Measurements from ENCODE around the gene GPC5.

Gene GPC5

DNA sequence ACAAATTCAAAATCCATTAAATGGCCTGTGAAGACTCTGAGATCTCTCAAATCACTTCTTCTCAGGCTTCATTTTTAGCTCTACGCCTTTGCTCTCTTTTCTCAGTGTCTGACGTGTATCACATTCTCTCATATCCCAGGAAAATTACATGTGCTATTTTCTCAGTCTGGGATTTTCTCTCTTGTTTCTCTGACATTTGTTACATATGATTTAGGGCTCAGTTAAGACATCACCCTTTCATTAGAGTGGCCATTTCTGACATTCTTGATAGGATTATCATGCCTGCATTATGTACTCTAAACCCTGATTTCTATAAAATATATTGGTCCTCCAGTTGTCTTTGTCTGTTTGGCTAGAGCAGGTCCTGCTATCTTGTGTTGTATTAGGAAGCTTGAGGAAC, 136.6 kb downstream of the GPC5 start:
- DNase-seq, result no peak

DNA sequence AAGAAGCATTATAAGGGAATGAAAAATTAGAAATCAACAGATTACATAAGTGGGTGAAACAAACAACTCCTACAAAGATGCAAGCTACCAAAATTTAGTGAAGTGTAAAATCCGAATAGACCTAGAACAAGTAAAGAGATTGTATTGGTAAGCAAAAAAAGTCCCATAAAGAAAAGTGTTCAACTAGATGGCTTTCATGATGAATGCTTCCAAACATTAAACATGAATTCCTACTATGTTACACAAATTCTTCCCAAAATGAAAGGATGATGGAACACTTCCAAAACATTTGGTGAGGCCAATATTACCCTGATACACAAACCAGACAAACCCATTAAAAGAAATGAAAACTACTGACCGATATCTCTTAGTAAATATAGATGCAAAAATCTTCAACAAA, 139.0 kb downstream of the GPC5 start:
- DNase-seq, result no peak

DNA sequence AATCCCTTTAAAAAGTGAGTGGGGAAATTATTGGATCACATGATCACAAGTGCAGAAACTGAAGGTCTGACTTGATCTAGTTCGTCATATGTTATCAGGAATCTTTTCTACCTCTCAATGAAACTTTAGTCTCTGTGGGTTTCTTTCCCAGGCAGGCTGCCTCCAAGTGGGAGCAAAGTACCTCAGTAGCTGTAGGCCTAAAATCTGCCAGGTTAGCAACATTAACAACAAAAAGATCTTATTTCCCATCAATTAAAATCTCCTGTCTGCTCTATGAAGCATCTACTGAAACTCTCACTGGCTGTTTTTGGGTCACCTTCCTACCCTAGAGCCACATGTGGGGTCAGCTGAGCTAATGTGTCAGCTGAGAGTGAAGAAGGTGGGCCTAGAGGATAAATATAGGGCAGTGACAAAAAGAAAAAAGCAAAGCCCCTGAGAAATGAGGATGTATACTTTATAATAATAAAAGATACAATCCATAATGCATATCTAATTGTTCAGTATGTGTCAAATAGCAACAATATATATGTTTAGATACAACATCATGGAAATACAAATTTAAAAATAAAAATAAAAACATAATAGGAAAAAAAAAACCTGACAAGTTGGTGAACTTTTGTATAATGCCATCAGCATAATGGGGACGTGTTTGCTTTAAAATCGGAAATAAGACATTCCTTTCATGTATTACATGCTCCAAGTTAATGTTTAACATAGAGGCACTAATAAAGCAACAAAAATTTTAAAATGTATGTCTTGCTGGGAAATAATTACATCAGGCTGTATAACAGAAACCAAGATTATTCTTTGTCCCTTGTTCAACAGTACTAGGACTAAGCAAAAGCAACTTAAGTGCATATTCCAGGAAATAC, 141.1 kb downstream of the GPC5 start:
- no peak for DNase-seq

DNA sequence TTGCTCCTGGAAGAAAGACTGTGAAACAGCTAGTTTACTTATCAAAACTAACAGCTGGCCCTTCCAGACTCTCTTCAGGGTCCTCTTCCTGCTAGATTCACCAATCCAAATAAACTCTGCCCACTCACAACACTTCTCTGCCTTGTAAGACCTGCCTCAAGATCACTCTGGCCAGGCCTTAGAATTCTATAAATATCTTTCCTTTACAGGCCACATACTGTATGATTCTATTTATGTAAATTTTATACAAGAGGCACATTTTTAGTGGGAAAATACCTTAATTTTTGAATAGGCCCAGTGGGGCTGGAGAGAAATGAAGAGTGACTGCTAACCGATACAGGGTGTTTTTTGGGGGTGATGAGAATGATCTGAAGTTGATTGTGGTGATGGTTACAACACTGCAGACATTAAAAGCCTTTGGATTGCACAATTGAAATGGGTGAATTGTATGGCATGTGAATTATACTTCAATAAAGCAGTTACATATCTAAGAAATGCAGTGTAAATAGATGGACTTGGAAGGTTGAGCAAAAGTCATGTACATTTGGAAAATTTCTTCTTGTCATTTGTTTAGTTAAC, 141.8 kb downstream of the GPC5 start:
- DNase-seq, result no peak

DNA sequence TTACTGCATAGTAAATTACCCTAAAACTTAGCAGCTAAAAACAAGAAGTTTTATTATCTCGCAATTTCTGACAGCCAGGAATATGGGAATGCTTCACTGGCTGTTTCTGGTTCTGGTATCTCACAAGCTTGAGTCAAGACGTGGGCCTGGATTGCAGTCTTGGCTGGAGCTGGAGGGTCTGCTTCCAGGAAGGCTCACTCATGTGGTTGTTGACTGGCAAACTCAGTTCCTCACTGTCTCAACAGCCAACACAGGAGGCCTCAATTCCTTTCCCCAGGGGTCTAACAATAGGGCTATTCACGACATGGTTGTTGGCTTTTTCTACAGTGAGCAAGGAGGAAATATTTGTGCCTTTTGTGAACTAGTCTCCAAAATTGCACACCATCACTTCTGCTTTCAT, 146.3 kb downstream of the GPC5 start:
- DNase-seq, result peak in 6 of 58 donors; percentile 0 to 37 (median 5)

DNA sequence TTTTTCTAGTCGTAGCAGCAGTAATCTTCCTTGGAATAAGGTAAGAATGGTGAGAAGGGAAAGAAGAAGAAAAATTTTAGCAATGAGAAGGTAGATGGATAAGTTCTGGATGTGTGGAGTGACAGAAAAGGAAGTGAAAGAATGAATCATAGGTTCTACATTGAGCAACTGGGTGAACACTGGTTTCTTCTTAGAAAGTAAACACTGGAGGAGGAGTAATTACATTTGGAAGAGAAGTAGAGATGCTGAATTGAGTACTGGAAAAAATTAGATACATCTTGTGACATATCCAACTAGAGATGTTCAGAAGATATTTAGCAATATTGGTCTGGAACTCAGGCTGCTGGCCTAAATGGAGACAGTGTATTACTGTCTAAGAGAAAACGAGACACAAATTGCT, 148.5 kb downstream of the GPC5 start:
- no peak for DNase-seq

DNA sequence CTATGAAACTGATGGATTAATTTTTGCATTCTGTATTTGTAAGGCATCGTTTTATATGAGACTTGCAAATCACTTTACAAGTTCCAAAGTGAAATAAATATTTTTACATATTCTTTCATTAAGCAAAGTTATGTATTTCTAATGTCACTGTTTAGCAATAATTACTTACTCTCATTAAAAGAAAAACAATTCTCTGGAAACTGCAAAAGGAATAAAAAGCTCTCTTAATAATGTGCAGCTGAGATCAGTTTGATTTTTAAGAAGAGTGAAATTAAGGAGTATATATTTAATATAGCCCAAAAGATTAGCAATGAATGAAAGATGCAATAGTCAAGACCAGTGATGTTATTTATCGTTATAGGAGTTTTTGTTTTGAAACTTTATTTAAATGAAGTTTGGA, 155.2 kb downstream of the GPC5 start:
- no peak for DNase-seq

DNA sequence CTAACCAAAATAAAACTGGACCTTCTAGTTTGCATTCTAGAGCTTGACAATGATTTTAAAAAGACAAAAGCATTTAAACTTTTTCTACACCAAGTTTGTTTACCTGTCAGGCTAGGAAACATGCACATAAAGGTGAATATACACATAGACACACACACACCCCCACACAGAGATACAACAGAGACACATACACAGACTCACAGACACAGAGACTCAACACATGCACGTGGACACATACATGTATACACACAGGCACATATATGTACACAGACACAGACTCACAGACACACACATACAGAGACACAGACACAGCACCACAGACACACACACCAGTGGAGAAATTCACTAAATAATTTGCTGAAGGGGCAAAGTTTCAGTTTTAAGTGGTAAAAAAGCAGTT, 155.7 kb downstream of the GPC5 start:
- no peak for DNase-seq

DNA sequence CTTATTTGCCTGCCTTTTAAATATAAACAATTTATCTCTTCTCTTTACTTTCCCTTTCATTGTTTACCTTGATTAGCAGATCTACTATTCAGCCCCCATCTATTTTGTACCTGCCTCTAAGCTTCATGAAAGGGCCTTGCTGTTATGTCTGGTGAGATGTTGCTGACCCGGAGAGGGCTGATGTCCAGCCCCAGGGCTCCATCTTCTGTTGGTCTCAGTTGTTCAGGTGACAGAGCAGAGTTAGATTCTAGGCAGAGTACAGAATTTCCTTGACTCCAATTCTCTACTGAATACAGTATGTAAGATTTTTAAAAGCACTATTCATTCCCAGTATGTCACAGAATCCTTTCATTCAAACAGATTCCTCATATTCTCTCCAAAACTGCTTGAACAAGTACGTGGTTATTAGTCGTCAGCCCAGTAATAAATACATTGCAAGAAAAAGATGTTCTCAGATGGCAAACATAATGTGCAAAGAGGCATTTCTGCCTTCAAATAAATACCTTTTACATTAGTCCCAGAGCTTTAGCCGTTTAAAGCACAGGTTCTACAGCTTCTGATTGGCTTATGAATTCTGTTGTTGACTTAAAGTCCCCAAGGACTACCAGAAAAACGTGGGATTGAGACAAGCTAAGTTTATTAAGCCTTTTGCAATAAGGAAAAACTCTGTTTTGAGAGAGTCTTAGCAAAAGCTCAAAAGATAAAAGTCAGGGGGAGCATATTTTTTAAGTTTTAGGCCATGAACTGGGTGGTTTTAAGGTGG, 159.1 kb downstream of the GPC5 start:
- DNase-seq, result no peak

DNA sequence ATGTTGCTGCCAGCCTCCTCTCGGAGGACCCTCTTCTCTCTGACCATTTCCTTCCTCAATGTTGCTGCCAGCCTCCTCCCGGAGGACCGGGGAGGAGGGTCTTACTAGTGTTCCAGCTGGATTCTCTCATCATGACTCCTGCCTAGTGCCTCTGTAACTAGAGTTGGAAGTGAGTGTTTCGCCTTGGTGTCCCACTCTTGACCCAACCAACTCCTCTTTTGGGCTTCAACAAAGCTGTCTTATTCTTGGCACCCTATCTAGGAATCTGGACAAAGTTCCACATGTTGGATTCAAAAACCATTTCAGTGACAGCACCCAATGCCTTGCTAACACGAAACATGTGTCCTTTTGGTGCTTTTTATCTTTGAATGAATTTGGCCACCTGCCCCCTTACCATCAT, 165.4 kb downstream of the GPC5 start:
- no peak for DNase-seq

DNA sequence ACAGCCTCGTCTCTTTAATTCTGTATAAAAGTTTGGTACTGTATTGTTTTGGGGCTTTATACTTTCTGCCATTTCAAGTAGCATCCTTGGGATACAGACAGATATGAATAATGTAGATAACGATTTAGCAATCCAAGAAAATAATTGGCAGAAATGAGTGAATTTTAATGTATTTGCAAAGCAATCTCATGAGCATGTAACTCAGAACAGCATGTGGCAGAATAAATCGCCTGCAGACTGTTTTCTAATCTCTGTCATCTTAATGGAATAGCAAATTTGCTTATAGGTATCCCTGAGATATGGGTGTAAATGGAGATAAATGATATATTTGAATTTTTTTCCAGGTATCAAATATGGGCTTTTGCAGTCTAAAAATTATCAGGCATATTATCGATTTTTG, 166.0 kb downstream of the GPC5 start:
- no peak for DNase-seq

DNA sequence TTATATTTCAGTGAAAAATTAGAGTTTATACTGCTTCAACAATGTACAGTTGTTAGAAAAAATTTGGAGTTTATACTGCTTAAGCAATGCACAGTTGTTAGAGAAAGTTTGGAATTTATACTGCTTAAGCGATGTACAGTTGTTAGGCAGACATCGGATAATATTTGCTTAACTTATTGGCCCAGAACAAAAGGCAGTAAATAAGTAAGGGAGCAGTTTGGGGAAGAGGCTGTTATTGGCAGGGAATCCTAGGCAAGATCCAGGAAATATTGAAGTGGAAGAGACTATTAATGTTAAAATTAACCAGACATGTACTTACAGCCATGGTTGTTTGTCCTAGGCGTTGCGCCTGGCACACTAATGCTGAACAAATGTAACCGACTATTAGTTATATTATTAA, 166.9 kb downstream of the GPC5 start:
- DNase-seq, result no peak

DNA sequence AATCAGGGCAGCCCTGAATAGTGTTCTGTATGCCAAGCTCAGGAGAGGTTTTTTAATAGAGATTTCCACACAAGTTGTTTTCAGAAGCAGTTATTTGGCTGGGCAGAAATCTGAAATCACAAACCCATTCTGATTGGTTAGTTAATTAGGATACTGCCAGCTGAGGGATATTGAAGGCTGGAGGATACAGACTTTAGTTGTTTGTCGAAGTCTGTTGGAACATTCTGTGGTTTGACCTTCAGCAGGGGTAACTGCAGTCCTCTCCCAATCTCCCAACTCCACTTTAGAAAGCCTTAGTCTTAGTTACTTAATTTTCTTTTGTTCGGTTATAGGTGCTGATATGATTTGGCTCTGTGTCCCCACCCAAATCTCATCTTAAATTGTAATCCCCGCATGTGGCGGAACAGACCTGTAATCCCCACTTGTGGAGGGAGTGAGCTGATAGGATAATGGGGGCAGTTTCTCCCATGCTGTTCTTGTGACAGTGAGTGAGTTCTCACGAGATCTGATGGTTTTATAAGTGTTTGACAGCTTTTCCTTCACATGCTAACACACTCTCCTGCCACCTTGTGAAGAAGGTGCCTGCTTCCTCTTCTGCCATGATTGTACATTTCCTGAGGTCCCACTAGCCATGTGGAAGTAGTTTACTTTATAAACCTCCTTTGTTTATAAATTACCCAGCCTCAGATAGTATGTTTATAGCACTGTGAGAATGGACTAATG, 169.2 kb downstream of the GPC5 start:
- no peak for DNase-seq

DNA sequence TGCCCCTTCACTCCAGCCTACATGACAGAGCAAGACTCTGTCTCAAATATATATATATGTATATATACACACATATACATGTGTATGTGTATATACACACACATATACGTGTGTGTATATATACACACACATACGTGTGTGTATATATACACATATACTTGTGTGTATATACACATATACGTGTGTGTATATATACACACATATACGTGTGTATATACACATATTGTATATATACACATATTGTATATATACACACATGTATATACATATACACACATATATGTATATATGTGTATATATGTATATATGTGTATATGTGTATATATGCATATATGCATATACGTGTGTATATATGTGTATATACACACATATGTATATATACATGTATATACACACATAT, 173.3 kb downstream of the GPC5 start:
- DNase-seq, result no peak

DNA sequence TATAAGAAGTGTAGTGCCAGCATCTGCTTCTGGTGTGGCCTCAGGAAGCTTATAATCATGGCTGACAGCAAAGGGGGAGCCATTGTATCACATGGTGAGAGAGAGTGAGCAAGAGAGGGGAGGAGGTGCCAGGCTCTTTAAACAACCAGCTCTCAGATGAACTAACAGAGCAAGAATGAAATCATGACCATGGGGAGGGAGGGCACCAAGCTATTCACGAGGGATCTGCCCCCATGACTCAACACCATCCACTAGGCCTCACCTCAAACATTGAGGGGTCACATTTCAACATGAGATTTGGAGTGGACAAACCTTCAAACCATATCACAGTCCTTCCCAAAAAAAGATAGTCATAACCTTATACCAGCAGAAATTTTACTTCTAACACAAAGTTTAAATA, 174.0 kb downstream of the GPC5 start:
- DNase-seq, result no peak

DNA sequence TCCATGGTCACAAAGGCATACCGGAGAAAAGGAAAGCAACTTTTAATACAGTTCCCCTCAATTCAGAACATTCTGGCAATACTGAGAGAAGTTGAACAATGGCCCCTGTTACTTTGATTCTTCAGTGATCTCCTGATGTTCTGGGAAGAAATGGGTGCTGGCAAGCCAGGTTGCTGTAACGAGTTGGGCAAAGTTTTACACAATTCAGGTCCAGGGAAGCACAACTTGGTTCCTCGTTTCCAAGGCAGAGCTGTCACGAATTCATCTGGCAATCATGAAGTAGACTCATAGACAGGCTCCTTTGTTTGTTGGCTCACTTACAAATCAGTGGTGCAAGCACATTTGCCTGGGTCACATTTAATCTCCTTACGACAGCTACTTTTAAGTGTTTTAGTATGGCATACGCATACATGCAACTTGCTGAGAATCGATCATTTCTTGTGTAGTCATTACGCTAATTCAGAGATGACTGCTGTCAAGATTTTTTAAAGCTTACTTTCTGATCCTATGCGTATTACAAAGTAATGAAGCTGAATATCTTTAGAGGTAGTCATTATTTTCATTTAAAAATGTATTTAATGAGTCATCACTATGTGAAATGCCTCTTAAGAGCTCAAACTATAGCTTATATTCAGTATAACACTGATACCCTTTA, 174.7 kb downstream of the GPC5 start:
- DNase-seq, result peak in 4 of 58 donors; percentile 1 to 5 (median 3)

DNA sequence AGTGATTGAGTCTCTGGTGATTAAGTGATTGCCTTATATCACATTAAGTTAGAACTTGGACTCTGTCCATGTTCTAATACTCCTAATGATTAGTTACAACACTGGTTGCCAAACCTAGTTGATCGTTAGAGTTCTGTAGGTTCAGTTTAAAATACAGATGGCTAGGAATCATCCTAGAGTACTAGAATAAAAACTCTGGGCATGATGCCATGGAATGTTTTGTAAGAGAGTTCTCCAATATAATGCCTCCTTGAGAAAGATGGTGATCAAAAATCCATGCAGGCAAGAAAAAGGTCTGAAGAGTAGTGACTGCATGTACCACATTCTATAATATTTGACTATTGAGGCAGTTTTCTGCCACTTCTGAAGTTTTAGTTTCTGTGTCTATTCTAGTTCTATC, 176.3 kb downstream of the GPC5 start:
- no peak for DNase-seq

DNA sequence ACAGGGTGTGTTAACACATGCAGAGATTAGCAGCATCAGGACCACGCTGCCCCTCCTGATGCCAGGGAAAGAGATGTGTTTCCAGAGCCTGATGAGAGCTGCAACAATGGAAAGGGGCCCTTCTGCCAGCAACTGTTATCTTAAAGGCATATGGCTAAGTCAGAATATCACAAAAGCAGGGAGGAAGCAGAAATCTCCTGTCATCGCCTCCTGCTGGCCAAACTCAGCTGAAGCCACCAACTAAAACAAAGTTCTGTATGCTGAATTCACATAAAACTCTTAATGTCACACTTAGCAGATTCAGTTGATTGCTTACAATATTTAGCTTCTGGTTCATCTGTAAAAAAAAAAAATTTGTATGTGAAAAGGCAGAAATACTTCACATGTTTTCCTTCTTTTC, 178.2 kb downstream of the GPC5 start:
- DNase-seq, result no peak

DNA sequence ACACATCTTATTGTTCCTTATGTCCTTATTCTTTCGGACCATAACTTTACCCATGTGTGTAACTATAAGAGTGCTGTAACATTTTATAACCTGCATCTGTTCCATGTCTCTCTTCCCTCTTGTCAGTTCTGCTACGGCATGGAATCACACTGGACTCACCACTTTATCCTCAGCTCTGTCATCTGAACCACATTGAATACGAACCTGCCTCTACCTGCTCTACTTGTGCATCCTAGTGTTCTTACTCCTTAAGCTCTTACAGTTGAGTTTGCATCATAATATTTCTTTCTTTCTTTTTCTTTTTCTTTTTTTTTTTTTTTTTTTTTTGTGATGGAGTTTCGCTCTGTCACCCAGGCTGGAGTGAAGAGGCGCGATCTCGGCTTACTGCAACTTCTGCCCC, 180.9 kb downstream of the GPC5 start:
- no peak for DNase-seq

DNA sequence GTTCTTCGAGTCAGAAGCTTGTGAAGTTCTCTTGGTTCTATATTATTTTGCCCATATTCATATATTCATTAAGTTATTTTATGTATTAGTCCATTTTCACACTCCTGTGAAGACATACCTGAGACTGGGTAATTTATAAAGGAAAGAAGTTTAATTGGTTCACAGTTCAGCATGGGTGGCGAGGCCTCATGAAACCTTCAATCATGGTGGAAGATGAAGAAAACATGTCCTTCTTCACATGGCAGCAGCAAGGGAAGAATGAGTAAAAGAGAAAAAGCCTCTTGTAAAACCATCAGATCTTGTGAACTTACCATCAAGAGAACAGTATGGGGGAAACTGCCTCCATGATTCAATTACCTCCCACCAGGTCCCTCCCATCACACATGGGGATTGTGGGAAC, 182.3 kb downstream of the GPC5 start:
- no peak for DNase-seq

DNA sequence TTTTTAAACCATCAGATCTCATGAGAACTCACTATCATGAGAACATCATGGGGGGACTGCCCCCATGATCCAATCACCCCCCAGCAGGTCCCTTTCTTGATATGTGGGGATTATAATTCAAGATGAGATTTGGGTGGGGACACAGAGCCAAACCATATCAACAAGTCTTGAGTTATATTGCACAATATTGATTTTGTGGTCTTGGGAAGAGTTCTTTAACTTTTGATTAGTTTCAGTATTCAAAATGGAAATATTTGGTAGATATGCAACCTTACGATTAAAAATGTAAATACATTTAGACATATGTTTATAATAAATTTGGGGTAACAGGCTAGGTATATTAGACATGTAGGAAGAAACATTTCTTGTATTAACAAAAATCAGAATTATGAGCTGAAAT, 188.2 kb downstream of the GPC5 start:
- no peak for DNase-seq

All from anterior cingulate cortex (tissue), 58 donors.